H1 (cell line): ENCODE measurements around the gene SLC39A10. TPM values are rescaled to one million over a fixed set of nuclear protein-coding genes. Genes with fewer than 3 reads are reported as not detected.

ENCODE experiments used
- CTCF ChIA-PET: fragments of 300-600 bp; sonication (Branson Sonifier 250); formaldehyde crosslinking; loops from one replicate; lab custom pipeline; 2021; ENCODE audit not compliant: partially characterized antibody; lab: Charles Lee
- POLR2A ChIA-PET: fragments of 300-600 bp; sonication (Branson Sonifier 250); formaldehyde crosslinking; loops from one replicate; lab custom pipeline; 2021; ENCODE audit warnings: inconsistent platforms; ENCODE audit not compliant: partially characterized antibody; lab: Charles Lee
- DNase-seq, 2 experiments: peaks; one replicate each; pipeline versions ENCODE4 v3.0.0 to v3.0.0-alpha.2; 2010 to 2022; ENCODE audit warnings: low spot score in 2 of 2, low read depth in 1 of 2, mixed read lengths in 1 of 2
- FAIRE-seq: peaks from 2 replicates; lab custom pipeline; 2011; peaks lifted over from hg19 to GRCh38; lab: Jason Lieb, UNC
- H2AFZ ChIP-seq: 2 replicates; pipeline ENCODE4 v1.8.1; 2012; ENCODE audit warnings: low read length, inconsistent platforms
- H2AK5ac ChIP-seq: 2 replicates; pipeline ENCODE4 v1.6.1; 2013; ENCODE audit warnings: low read depth, low read length
- H2BK120ac ChIP-seq: replicated peaks from 2 replicates; pipeline ENCODE3; 2013; ENCODE audit warnings: low read depth, low read length, inconsistent platforms
- H2BK12ac ChIP-seq: 2 replicates; pipeline ENCODE4 v1.6.1; 2013; ENCODE audit warnings: low read depth, low read length
- H2BK15ac ChIP-seq: 2 replicates; pipeline ENCODE4 v1.6.1; 2013; ENCODE audit warnings: low read length
- H2BK20ac ChIP-seq: 2 replicates; pipeline ENCODE4 v1.6.1; 2013; ENCODE audit warnings: low read length
- H2BK5ac ChIP-seq: 2 replicates; pipeline ENCODE4 v1.6.1; 2013; ENCODE audit warnings: low read depth, low read length
- H3K14ac ChIP-seq: 2 replicates; pipeline ENCODE4 v1.6.1; 2013; ENCODE audit warnings: inconsistent platforms; ENCODE audit not compliant: insufficient read length
- H3K18ac ChIP-seq: 2 replicates; pipeline ENCODE4 v1.6.1; 2013; ENCODE audit warnings: low read length; ENCODE audit errors: extremely low read depth
- H3K23ac ChIP-seq: 2 replicates; pipeline ENCODE4 v1.6.1; 2013; ENCODE audit warnings: inconsistent platforms; ENCODE audit not compliant: insufficient read length
- H3K23me2 ChIP-seq: 2 replicates; pipeline ENCODE4 v1.6.1; 2013; ENCODE audit warnings: low read depth, low read length
- H3K27ac ChIP-seq: 2 replicates; pipeline ENCODE4 v1.6.1; 2011; ENCODE audit warnings: low read depth, low read length, inconsistent platforms
- H3K27me3 ChIP-seq, 4 experiments: replicated peaks in 1 of 4; 1 replicate in 1 of 4; 2 replicates in 3 of 4; pipeline versions ENCODE4 v1.6.1 to v1.8.1; 2011 to 2013; ENCODE audit warnings: low read length in 3 of 4, mild to moderate bottlenecking in 3 of 4, inconsistent platforms in 2 of 4, mixed read lengths in 2 of 4, moderate library complexity in 1 of 4; ENCODE audit not compliant: control insufficient read depth in 3 of 4, insufficient read depth in 3 of 4; ENCODE audit errors: extremely low read depth in 1 of 4
- H3K36me3 ChIP-seq, 4 experiments: 2 replicates each; pipeline versions ENCODE4 v1.6.1 to v1.8.1; 2011 to 2013; ENCODE audit warnings: mild to moderate bottlenecking in 4 of 4, low read length in 3 of 4, moderate library complexity in 2 of 4, control low read depth in 1 of 4, inconsistent platforms in 1 of 4; ENCODE audit not compliant: insufficient read depth in 4 of 4, control insufficient read depth in 2 of 4
- H3K4ac ChIP-seq: replicated peaks from 2 replicates; pipeline ENCODE3; 2013; ENCODE audit warnings: low read length, low read depth, mixed read lengths, inconsistent platforms; ENCODE audit not compliant: insufficient read length
- H3K4me1 ChIP-seq, 4 experiments: replicated peaks in 1 of 4; 1 replicate in 1 of 4; 2 replicates in 3 of 4; pipeline versions ENCODE4 v1.6.1 to v1.8.1; 2011 to 2013; ENCODE audit warnings: low read length in 3 of 4, inconsistent platforms in 2 of 4, mixed read lengths in 1 of 4; ENCODE audit not compliant: insufficient read depth in 4 of 4, control insufficient read depth in 3 of 4
- H3K4me2 ChIP-seq, 2 experiments: 2 replicates each; pipeline versions ENCODE4 v1.6.1 to v1.8.1; 2011 to 2013; ENCODE audit warnings: low read depth in 2 of 2, low read length in 2 of 2, control low read depth in 1 of 2, inconsistent platforms in 1 of 2, mild to moderate bottlenecking in 1 of 2; ENCODE audit not compliant: insufficient read depth in 1 of 2
- H3K4me3 ChIP-seq, 4 experiments: fragments of 200-600, 300-600 bp in 1 of 4; sonication (generic), shearing (Covaris generic), sonication (Bioruptor Twin) in 1 of 4; 2 replicates each; pipeline versions ENCODE4 v1.5.1 to v1.8.1; 2011 to 2016; ENCODE audit warnings: low read length in 4 of 4, low read depth in 3 of 4, control low read depth in 2 of 4, inconsistent platforms in 2 of 4, mild to moderate bottlenecking in 2 of 4, mixed read lengths in 1 of 4, moderate library complexity in 1 of 4; ENCODE audit not compliant: insufficient read depth in 2 of 4; ENCODE audit errors: extremely low read depth in 1 of 4
- H3K56ac ChIP-seq: replicated peaks from 2 replicates; pipeline ENCODE3; 2013; ENCODE audit warnings: low read depth, mild to moderate bottlenecking, mixed read lengths, low read length, inconsistent platforms; ENCODE audit not compliant: insufficient read length
- H3K79me1 ChIP-seq: 2 replicates; pipeline ENCODE4 v1.6.1; 2013; ENCODE audit warnings: low read depth, low read length, control low read depth
- H3K79me2 ChIP-seq, 2 experiments: 2 replicates each; pipeline versions ENCODE4 v1.6.1 to v1.8.1; 2012 to 2013; ENCODE audit warnings: low read length in 2 of 2, mild to moderate bottlenecking in 2 of 2, inconsistent platforms in 1 of 2; ENCODE audit not compliant: insufficient read depth in 2 of 2, control insufficient read depth in 1 of 2
- H3K9ac ChIP-seq, 4 experiments: replicated peaks in 1 of 4; 1 replicate in 1 of 4; 2 replicates in 3 of 4; pipeline versions ENCODE4 v1.6.1 to v1.8.1; 2011 to 2013; ENCODE audit warnings: low read depth in 3 of 4, low read length in 3 of 4, control low read depth in 2 of 4, mild to moderate bottlenecking in 2 of 4, moderate library complexity in 2 of 4, inconsistent platforms in 1 of 4; ENCODE audit errors: extremely low read depth in 1 of 4
- H3K9me3 ChIP-seq, 2 experiments: 2 replicates each; pipeline versions ENCODE4 v1.6.1 to v1.8.1; 2012 to 2013; ENCODE audit warnings: mild to moderate bottlenecking in 2 of 2, moderate library complexity in 2 of 2, control low read depth in 1 of 2, inconsistent platforms in 1 of 2, low read depth in 1 of 2, low read length in 1 of 2, mixed read lengths in 1 of 2; ENCODE audit not compliant: insufficient read depth in 2 of 2
- H4K20me1 ChIP-seq, 2 experiments: replicated peaks in 1 of 2; 2 replicates each; pipeline versions ENCODE3 to v1.8.1; 2011 to 2013; ENCODE audit warnings: inconsistent platforms in 2 of 2, low read length in 2 of 2, mild to moderate bottlenecking in 1 of 2; ENCODE audit not compliant: insufficient read depth in 2 of 2, control insufficient read depth in 1 of 2
- H4K5ac ChIP-seq: 2 replicates; pipeline ENCODE4 v1.6.1; 2013; ENCODE audit warnings: low read length, low read depth, mixed read lengths, inconsistent platforms; ENCODE audit not compliant: insufficient read length
- H4K8ac ChIP-seq: 2 replicates; pipeline ENCODE4 v1.8.0; 2013; ENCODE audit warnings: mild to moderate bottlenecking, moderate library complexity, low read length, inconsistent platforms; ENCODE audit not compliant: insufficient read depth; ENCODE audit errors: extremely low read depth
- H4K91ac ChIP-seq: replicated peaks from 2 replicates; pipeline ENCODE3; 2013; ENCODE audit warnings: low read length, mixed read lengths, inconsistent platforms; ENCODE audit not compliant: insufficient read length
- TEAD4 ChIP-seq: IDR thresholded peaks from 2 replicates; pipeline ENCODE4 v1.6.1; 2012; ENCODE audit warnings: low read depth, low read length, inconsistent platforms, mixed read lengths
- USF2 ChIP-seq: IDR thresholded peaks from 2 replicates; pipeline ENCODE4 v1.6.1; 2011; ENCODE audit warnings: low read length, improper control_type of control experiment
- WGBS, 2 experiments: shearing (Covaris generic) in 1 of 2; methylation state at CpG; one replicate each; pipeline versions ENCODE4 v1.1.6 to v1.1.7; 2013 to 2015; ENCODE audit warnings: low lambda C conversion rate in 2 of 2, mixed read lengths in 2 of 2, inconsistent platforms in 1 of 2, low coverage in 1 of 2, missing lambda C conversion rate in 1 of 2; ENCODE audit not compliant: insufficient replicate concordance in 2 of 2, insufficient coverage in 1 of 2, insufficient read length in 1 of 2; ENCODE audit errors: extremely low coverage in 1 of 2, missing lambda C conversion rate in 1 of 2; 5-methylcytosine and 5-hydroxymethylcytosine counted together
- polyA plus RNA-seq, 7 experiments: library from polyadenylated mRNA; depleted of rRNA in 3 of 7; stranded (reverse) in 5 of 7; unstranded in 2 of 7; fragments of >200 nt in 5 of 7; fragments of 200-250 nt in 2 of 7; gene quantifications; 1 replicate in 5 of 7; 2 replicates in 1 of 7; 4 replicates in 1 of 7; pipeline versions ENCODE4 v1.2.1 to v1.2.3, GENCODE V29; 2011 to 2013; ENCODE audit warnings: missing spikeins in 2 of 7, mixed read lengths in 2 of 7
- total RNA-seq: library from RNA; stranded (reverse); fragmentation: NEBNext Ultra II Directional; extraction: Animal tissue kit (Norgen Biotek cat#: 25700); gene quantifications from 2 replicates; pipeline ENCODE4 v1.2.1, GENCODE V29; 2021

SLC39A10 gene
- total and polyA plus RNA-seq, 2 of the 8 experiments (the other 6 are each of a cell fraction or from before 2014, with no cell fraction given): 68.1 to 234 TPM

- no peak overlapping the region for H4K8ac ChIP-seq
- WGBS, 2 experiments: 65% methylated on average over 5 of the region's 5 CpGs; no CpG with 5 or more reads in 1 of the 2 experiments
- no peak overlapping the region for H2BK120ac ChIP-seq
- no peak overlapping the region for H2BK15ac ChIP-seq
- H3K79me1 ChIP-seq: no peaks in the 10 kb centered on the region
- no peak overlapping the region for H4K91ac ChIP-seq
- H2BK12ac ChIP-seq: no peak overlapping the region
- no peak overlapping the region for H2AFZ ChIP-seq
- no peak for FAIRE-seq
- H2BK20ac ChIP-seq: no peak overlapping the region
- H3K23me2 ChIP-seq: no peaks in the 10 kb centered on the region
- peak; percentile 93 for TF ChIP-seq TEAD4
- no peak for TF ChIP-seq USF2
- TF ChIP-seq, all 59 proteins: peak for 1
- Histone ChIP-seq H3K4me2 (no peak overlapping the region), H2BK5ac (no peak overlapping the region), H3K79me2 (peaks cover 0 to 49% of the 10 kb centered on the region in 2 experiments; a peak in 2 of 4 replicates), H3K9me3 (no peaks in the 10 kb centered on the region), H3K23ac (no peak overlapping the region), H3K36me3 (peaks cover 0 to 14% (median 2%) of the 10 kb centered on the region in 4 experiments; a peak in 3 of 8 replicates), H3K4ac (no peak overlapping the region), H4K5ac (no peak overlapping the region), H4K20me1 (peaks cover 1 to 2% of the 10 kb centered on the region in 2 experiments), H3K14ac (no peak overlapping the region), H3K18ac (no peak overlapping the region), H3K56ac (no peak overlapping the region), H3K4me1 (peaks cover 0 to 4% (median 0%) of the 10 kb centered on the region in 4 experiments; a peak in 1 of 7 replicates), H2AK5ac (no peak overlapping the region), H3K9ac (no peak overlapping the region), H3K4me3 (no peak overlapping the region), H3K27me3 (no peaks in the 10 kb centered on the region), H3K27ac (no peak overlapping the region)
- CTCF ChIA-PET: interaction anchor here (0.9 to 2.0 kb wide), 5 partner anchors 12 to 362 kb away, joined by 3 to 8 read pairs (median 3); partner anchors contain the start of gene DNAH7
- POLR2A ChIA-PET: interaction anchor here (1.3 kb wide), 1 partner anchor 50 kb away, joined by 5 read pairs; the partner anchor contains the start of gene SLC39A10
- no peak for DNase-seq
These were observed 49.3 kb downstream of the SLC39A10 start for GRCh38 chr2:195706161-195706900.
